Breast epithelium (tissue), 3 donors: ENCODE data around the gene C12orf42.

ENCODE experiments used
- POLR2A ChIP-seq: fragments of 450-650 bp; IDR thresholded peaks from one replicate; pipeline ENCODE4 v1.6.1; 2016; ENCODE audit warnings: antibody characterized with exemption, mild to moderate bottlenecking, moderate library complexity
- TF ChIP-seq, protein P1 (sequence below), 3 donors: fragments of 450-650 bp; IDR thresholded peaks; one replicate each; pipeline ENCODE4 v1.5.1; 2016 to 2017; ENCODE audit warnings: antibody characterized with exemption in 3 of 3, mild to moderate bottlenecking in 3 of 3, moderate library complexity in 3 of 3

- TF ChIP-seq, protein P1, sequence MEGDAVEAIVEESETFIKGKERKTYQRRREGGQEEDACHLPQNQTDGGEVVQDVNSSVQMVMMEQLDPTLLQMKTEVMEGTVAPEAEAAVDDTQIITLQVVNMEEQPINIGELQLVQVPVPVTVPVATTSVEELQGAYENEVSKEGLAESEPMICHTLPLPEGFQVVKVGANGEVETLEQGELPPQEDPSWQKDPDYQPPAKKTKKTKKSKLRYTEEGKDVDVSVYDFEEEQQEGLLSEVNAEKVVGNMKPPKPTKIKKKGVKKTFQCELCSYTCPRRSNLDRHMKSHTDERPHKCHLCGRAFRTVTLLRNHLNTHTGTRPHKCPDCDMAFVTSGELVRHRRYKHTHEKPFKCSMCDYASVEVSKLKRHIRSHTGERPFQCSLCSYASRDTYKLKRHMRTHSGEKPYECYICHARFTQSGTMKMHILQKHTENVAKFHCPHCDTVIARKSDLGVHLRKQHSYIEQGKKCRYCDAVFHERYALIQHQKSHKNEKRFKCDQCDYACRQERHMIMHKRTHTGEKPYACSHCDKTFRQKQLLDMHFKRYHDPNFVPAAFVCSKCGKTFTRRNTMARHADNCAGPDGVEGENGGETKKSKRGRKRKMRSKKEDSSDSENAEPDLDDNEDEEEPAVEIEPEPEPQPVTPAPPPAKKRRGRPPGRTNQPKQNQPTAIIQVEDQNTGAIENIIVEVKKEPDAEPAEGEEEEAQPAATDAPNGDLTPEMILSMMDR (IDR thresholded peaks at IDR 0.05), result no peak
- no peak for TF ChIP-seq POLR2A
Observed at GRCh38 chr12:103542078-103542477, 46.3 kb upstream of the C12orf42 start.
